ENCODE data around the gene BCLAF1.

The BCLAF1 gene

GRCh38 chr6:136226027-136226673 lies 63.5 kb downstream of the BCLAF1 start:
- TF ChIP-seq, protein P1, sequence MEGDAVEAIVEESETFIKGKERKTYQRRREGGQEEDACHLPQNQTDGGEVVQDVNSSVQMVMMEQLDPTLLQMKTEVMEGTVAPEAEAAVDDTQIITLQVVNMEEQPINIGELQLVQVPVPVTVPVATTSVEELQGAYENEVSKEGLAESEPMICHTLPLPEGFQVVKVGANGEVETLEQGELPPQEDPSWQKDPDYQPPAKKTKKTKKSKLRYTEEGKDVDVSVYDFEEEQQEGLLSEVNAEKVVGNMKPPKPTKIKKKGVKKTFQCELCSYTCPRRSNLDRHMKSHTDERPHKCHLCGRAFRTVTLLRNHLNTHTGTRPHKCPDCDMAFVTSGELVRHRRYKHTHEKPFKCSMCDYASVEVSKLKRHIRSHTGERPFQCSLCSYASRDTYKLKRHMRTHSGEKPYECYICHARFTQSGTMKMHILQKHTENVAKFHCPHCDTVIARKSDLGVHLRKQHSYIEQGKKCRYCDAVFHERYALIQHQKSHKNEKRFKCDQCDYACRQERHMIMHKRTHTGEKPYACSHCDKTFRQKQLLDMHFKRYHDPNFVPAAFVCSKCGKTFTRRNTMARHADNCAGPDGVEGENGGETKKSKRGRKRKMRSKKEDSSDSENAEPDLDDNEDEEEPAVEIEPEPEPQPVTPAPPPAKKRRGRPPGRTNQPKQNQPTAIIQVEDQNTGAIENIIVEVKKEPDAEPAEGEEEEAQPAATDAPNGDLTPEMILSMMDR (IDR thresholded peaks at IDR 0.05): peak; percentile 100

DNA sequence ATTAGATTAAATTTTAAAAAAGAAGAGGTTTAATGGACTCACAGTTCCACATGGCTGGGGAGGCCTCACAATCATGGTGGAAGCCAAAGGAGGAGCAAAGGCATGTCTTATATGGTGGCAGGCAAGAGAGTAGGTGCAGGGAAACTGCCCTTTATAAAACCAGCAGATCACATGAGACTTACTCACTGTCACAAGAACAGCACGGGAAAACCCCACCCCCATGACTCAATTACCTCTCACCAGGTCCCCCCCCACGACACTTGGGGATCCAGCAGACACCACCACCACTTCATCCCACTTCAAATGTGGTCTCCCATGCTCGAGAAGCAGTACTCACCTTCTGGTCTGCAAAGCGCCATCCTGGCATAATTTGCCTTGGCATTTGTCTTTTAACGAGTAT lies 64.2 kb downstream of the BCLAF1 start:
- TF ChIP-seq, protein P1 (IDR thresholded peaks at IDR 0.05): no peak

GRCh38 chr6:136216503-136217401 lies 72.9 kb downstream of the BCLAF1 start:
- TF ChIP-seq, protein P1 (IDR thresholded peaks at IDR 0.05): no peak

DNA sequence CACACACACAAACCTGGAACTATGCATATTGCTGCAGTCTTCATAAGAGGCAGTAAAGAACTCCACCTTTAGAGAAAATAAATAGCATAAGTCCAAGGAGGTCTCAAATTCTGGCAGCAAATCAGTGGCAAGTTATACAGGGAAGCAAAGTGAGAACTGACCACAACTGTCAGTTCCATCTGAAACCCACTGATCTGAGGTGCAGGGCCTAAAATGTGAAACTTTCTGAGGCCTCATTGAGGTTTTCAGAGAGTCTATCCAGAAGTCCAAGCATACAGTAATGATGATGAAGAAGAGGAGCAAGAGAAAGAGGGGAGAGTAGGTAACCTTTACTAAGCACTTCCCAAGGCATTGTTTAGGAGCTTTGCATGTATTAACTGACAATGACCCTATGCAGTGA lies 75.8 kb downstream of the BCLAF1 start:
- TF ChIP-seq, protein P1 (IDR thresholded peaks at IDR 0.05): no peak

- TF ChIP-seq, protein P1 (IDR thresholded peaks at IDR 0.05): no peak
Measured at GRCh38 chr6:136213012-136213539, 76.6 kb downstream of the BCLAF1 start.

GRCh38 chr6:136212608-136213007 lies 77.0 kb downstream of the BCLAF1 start:
- TF ChIP-seq, protein P1 (IDR thresholded peaks at IDR 0.05): no peak

- TF ChIP-seq, protein P1 (IDR thresholded peaks at IDR 0.05): no peak
Measured at GRCh38 chr6:136210398-136211165, 79.1 kb downstream of the BCLAF1 start.

Data from LNCAP (cell line).